DND-41 (cell line): ENCODE measurements around the gene TUBGCP3.

Experiments
- ATAC-seq: fragments of 200-7000 bp; cut with Tn5 transposase; 3 replicates; pipeline ENCODE4 v1.9.1; 2021; ENCODE audit warnings: low read depth; ENCODE audit not compliant: insufficient read depth
- DNase-seq: peaks from one replicate; pipeline ENCODE4 v3.0.0-alpha.2; 2020
- H2AFZ ChIP-seq: 2 replicates; pipeline ENCODE4 v1.6.0; 2012; ENCODE audit warnings: low read depth, low read length
- H3K27ac ChIP-seq: 2 replicates; pipeline ENCODE4 v1.5.1; 2012; ENCODE audit warnings: low read length, inconsistent platforms
- H3K27me3 ChIP-seq: fragments of 200-600 bp; sonication (generic); 2 replicates; pipeline ENCODE4 v1.6.0; 2012; ENCODE audit warnings: low read length, mild to moderate bottlenecking, inconsistent platforms; ENCODE audit not compliant: insufficient read depth, poor library complexity
- H3K36me3 ChIP-seq: 2 replicates; pipeline ENCODE4 v1.5.1; 2012; ENCODE audit warnings: low read length, inconsistent platforms; ENCODE audit not compliant: insufficient read depth
- H3K4me1 ChIP-seq: 2 replicates; pipeline ENCODE4 v1.5.1; 2012; ENCODE audit warnings: mild to moderate bottlenecking, low read length; ENCODE audit not compliant: insufficient read depth
- H3K4me2 ChIP-seq: 2 replicates; pipeline ENCODE4 v1.6.0; 2012; ENCODE audit warnings: mild to moderate bottlenecking, moderate library complexity, low read length, inconsistent platforms; ENCODE audit not compliant: insufficient read depth
- H3K4me3 ChIP-seq, 2 experiments: fragments of 200-600 bp in 1 of 2; shearing (Covaris generic) in 1 of 2; 2 replicates each; pipeline ENCODE4 v1.5.1; 2012 to 2016; ENCODE audit warnings: inconsistent platforms in 2 of 2, low read length in 2 of 2, mild to moderate bottlenecking in 2 of 2, low read depth in 1 of 2, moderate library complexity in 1 of 2
- H3K79me2 ChIP-seq: 2 replicates; pipeline ENCODE4 v1.6.0; 2012; ENCODE audit warnings: low read length, inconsistent platforms; ENCODE audit not compliant: insufficient read depth
- H3K9ac ChIP-seq: 2 replicates; pipeline ENCODE4 v1.6.0; 2012; ENCODE audit warnings: low read depth, mild to moderate bottlenecking, inconsistent platforms, low read length, moderate library complexity
- H3K9me3 ChIP-seq: 2 replicates; pipeline ENCODE4 v1.5.1; 2012; ENCODE audit warnings: low read length, moderate library complexity, mild to moderate bottlenecking, inconsistent platforms; ENCODE audit not compliant: insufficient read depth, severe bottlenecking
- H4K20me1 ChIP-seq: 2 replicates; pipeline ENCODE4 v1.6.0; 2012; ENCODE audit warnings: low read length; ENCODE audit not compliant: insufficient read depth
- EZH2 ChIP-seq: IDR thresholded peaks from 3 replicates; pipeline ENCODE4 v1.6.1; 2012; ENCODE audit warnings: borderline replicate concordance, low read depth, mild to moderate bottlenecking, moderate library complexity, low read length, inconsistent platforms; ENCODE audit not compliant: severe bottlenecking
- TF ChIP-seq, protein P1 (sequence below): IDR thresholded peaks from 2 replicates; pipeline ENCODE4 v1.5.1; 2012; ENCODE audit warnings: borderline replicate concordance, low read length, moderate library complexity, mild to moderate bottlenecking; ENCODE audit not compliant: poor library complexity, severe bottlenecking; ENCODE audit errors: extremely low read depth

TUBGCP3 gene

DNA sequence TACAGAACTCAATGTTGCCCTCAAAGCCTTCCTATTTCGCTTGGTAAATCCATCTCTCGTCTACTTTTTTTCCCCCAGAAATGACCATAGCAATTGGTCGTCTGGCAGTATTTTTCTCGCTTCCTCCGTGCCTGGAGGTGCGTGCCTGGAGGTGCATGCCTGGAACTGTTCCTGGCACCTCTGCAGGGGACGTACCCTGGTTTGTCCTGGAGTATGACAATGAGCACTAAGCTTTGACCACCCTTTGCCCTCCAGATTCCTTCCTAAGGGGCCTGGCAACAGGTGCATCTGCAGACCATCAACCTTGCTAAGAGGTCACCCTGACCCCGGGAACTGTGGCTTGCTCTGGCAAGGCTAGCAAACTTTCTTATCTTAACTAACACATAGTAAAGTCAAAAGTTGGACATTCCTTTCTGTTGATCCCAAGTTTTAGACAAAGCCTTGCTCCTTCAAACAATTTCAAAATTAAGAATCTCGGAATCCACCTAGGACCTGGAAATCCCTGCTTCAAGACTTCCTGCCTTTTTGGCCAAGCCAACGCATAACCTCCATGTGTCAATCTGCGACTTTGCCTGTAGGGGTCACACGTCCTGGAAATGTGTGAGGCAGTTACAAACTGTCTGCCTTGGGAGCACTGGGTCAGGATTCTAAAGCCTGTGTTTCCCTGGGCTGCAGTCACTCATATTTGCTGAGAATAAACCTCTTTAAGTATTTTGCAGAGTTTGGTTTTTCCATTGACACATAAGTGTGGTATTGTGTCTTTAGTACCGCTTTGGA lies 28.8 kb upstream of the TUBGCP3 start:
- Histone ChIP-seq H3K9me3 (no peaks in the 10 kb centered on the region), H3K9ac (no peak overlapping the region), H3K27me3 (peaks cover 3% of the 10 kb centered on the region), H3K4me3 (no peak overlapping the region), H3K4me1 (no peaks in the 10 kb centered on the region), H4K20me1 (no peaks in the 10 kb centered on the region), H3K36me3 (no peaks in the 10 kb centered on the region), H3K79me2 (no peaks in the 10 kb centered on the region), H2AFZ (no peak overlapping the region), H3K4me2 (no peak overlapping the region), H3K27ac (no peak overlapping the region)
- ATAC-seq = peak; percentile 91
- peak; percentile 48 for DNase-seq
- TF ChIP-seq, protein P1, sequence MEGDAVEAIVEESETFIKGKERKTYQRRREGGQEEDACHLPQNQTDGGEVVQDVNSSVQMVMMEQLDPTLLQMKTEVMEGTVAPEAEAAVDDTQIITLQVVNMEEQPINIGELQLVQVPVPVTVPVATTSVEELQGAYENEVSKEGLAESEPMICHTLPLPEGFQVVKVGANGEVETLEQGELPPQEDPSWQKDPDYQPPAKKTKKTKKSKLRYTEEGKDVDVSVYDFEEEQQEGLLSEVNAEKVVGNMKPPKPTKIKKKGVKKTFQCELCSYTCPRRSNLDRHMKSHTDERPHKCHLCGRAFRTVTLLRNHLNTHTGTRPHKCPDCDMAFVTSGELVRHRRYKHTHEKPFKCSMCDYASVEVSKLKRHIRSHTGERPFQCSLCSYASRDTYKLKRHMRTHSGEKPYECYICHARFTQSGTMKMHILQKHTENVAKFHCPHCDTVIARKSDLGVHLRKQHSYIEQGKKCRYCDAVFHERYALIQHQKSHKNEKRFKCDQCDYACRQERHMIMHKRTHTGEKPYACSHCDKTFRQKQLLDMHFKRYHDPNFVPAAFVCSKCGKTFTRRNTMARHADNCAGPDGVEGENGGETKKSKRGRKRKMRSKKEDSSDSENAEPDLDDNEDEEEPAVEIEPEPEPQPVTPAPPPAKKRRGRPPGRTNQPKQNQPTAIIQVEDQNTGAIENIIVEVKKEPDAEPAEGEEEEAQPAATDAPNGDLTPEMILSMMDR = peak; percentile 79
- TF ChIP-seq EZH2 = no peak

DNA sequence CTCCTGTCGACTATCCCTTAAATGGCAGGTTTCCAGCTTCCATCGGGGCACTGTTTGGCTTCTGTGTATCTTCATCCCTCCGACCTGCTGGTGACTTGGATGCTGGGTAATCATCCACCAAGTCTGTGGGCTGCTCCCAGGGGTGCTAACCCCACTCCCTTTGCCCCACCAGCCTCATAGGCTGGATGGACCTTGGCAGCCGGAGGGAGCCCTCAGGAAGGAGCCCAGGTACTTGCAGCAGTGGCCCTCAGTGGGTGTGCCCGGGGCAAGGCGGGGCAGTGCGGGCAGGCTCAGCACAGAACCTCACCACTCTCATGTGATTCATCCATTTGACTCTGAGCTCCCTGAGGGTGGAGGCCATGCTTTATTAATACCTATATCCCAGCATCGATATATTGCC lies 27.4 kb upstream of the TUBGCP3 start:
- Histone ChIP-seq H4K20me1 (no peaks in the 10 kb centered on the region), H3K36me3 (no peaks in the 10 kb centered on the region), H3K9ac (no peak overlapping the region), H3K9me3 (no peaks in the 10 kb centered on the region), H3K27me3 (no peaks in the 10 kb centered on the region), H3K4me1 (no peaks in the 10 kb centered on the region), H3K4me2 (no peak overlapping the region), H3K79me2 (no peaks in the 10 kb centered on the region), H2AFZ (no peak overlapping the region), H3K27ac (no peak overlapping the region), H3K4me3 (no peak overlapping the region)
- TF ChIP-seq EZH2 = no peak
- TF ChIP-seq, protein P1 = no peak
- DNase-seq = no peak
- no peak for ATAC-seq

DNA sequence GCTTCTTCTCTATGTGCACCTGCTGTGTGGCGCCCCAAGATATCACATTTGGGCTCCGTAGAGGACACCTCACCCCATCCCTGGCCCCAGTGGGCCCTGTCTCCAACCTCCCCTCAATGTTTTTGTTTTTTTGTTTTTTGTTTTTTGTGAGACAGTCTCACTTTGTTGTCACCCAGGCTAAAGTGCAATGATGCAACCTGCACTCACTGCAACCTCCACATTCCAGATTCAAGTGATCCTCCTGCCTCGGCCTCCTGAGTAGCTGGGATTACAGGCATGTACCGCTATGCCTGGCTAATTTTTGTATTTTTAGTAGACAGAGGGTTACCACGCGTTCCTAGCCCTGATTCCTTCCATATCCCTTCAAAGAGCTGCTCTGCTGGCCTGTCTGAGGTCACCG lies 26.9 kb upstream of the TUBGCP3 start:
- no peaks in the 10 kb centered on the region for H3K27me3 ChIP-seq
- DNase-seq = no peak
- TF ChIP-seq EZH2 = no peak
- TF ChIP-seq, protein P1 = no peak
- no peak for ATAC-seq
- H3K4me2 ChIP-seq = no peak overlapping the region
- H3K4me1 ChIP-seq = no peaks in the 10 kb centered on the region
- H3K9me3 ChIP-seq = no peaks in the 10 kb centered on the region
- H3K9ac ChIP-seq = no peak overlapping the region
- no peaks in the 10 kb centered on the region for H3K36me3 ChIP-seq
- H3K79me2 ChIP-seq = no peaks in the 10 kb centered on the region
- no peaks in the 10 kb centered on the region for H4K20me1 ChIP-seq
- no peak overlapping the region for H3K4me3 ChIP-seq
- H3K27ac ChIP-seq = no peak overlapping the region
- no peak overlapping the region for H2AFZ ChIP-seq
